PC-3 (cell line): ENCODE results near the gene TRIM45. TPM values are rescaled to one million over a fixed set of nuclear protein-coding genes. Genes with fewer than 3 reads are reported as not detected.

Source experiments
- ATAC-seq: fragments of 200-7000 bp; cut with Tn5 transposase; 2 replicates; pipeline ENCODE4 v1.9.1; 2020; ENCODE audit warnings: mild to moderate bottlenecking, moderate library complexity
- Bru-seq: library from RNA; stranded (reverse); fragments of 400-500 nt; gene quantifications from one replicate; lab custom pipeline; 2021; lab: Mats Ljungman, UMichigan
- BruChase-seq, 2 experiments: library from RNA; stranded (reverse); fragments of 400-500 nt; gene quantifications; one replicate each; lab custom pipeline; 2021; lab: Mats Ljungman, UMichigan
- BruUV-seq: library from RNA; stranded (reverse); fragments of 400-500 nt; replicated peaks from 2 replicates; lab custom pipeline; 2021; lab: Mats Ljungman, UMichigan
- CTCF ChIA-PET: fragments of 300-600 bp; sonication (Branson Sonifier 250); formaldehyde crosslinking; loops from one replicate; lab custom pipeline; 2022; ENCODE audit warnings: antibody characterized with exemption; lab: Charles Lee
- POLR2A ChIA-PET: fragments of 300-600 bp; sonication (Branson Sonifier 250); formaldehyde crosslinking; loops from one replicate; lab custom pipeline; 2022; ENCODE audit warnings: antibody characterized with exemption; ENCODE audit not compliant: unreplicated experiment; lab: Charles Lee
- DNase-seq: peaks from one replicate; pipeline ENCODE4 v3.0.0-alpha.2; 2015
- H2AFZ ChIP-seq: fragments of 300-600 bp; sonication (generic); 2 replicates; pipeline ENCODE4 v1.6.0; 2016; ENCODE audit warnings: antibody characterized with exemption, low read length
- H3F3A ChIP-seq: fragments of 300-600 bp; sonication (generic); one replicate; pipeline ENCODE4 v1.6.0; 2017; ENCODE audit warnings: antibody characterized with exemption, low read length, control low read depth, mild to moderate bottlenecking; ENCODE audit not compliant: unreplicated experiment
- H3K27ac ChIP-seq: fragments of 300-600 bp; sonication (generic); 2 replicates; pipeline ENCODE4 v1.5.1; 2016; ENCODE audit warnings: mild to moderate bottlenecking, low read length
- H3K27me3 ChIP-seq: fragments of 300-600 bp; sonication (generic); 2 replicates; pipeline ENCODE4 v1.6.1; 2016; ENCODE audit warnings: low read length, mixed read lengths
- H3K36me3 ChIP-seq: fragments of 300-600 bp; sonication (generic); 2 replicates; pipeline ENCODE4 v1.6.1; 2016; ENCODE audit warnings: low read depth, mixed run types, low read length, mixed read lengths
- H3K4me1 ChIP-seq: fragments of 300-600 bp; sonication (generic); 2 replicates; pipeline ENCODE4 v1.5.1; 2016; ENCODE audit warnings: low read length; ENCODE audit not compliant: insufficient read depth
- H3K4me2 ChIP-seq: fragments of 300-600 bp; sonication (generic); 2 replicates; pipeline ENCODE4 v1.6.0; 2016; ENCODE audit warnings: low read length
- H3K4me3 ChIP-seq: fragments of 300-600 bp; sonication (generic); 2 replicates; pipeline ENCODE4 v1.5.1; 2016; ENCODE audit warnings: mild to moderate bottlenecking, low read length, mixed read lengths
- H3K79me2 ChIP-seq: fragments of 300-600 bp; sonication (generic); 2 replicates; pipeline ENCODE4 v1.6.1; 2017; ENCODE audit warnings: low read length, mixed read lengths
- H3K9ac ChIP-seq: fragments of 300-600 bp; sonication (generic); 2 replicates; pipeline ENCODE4 v1.6.0; 2016; ENCODE audit warnings: mild to moderate bottlenecking, low read length
- H3K9me2 ChIP-seq: fragments of 300-600 bp; sonication (generic); replicated peaks from 2 replicates; pipeline ENCODE4 v1.6.1; 2016; ENCODE audit warnings: mixed run types, low read length, mixed read lengths
- H3K9me3 ChIP-seq: fragments of 300-600 bp; sonication (generic); 2 replicates; pipeline ENCODE4 v1.6.1; 2016; ENCODE audit warnings: low read length, mixed read lengths
- H4K20me1 ChIP-seq: fragments of 300-600 bp; sonication (generic); 2 replicates; pipeline ENCODE4 v1.6.1; 2016; ENCODE audit warnings: low read length, mixed read lengths
- CTCF ChIP-seq: fragments of 300-600 bp; sonication (generic); conservative IDR thresholded peaks from 2 replicates; pipeline ENCODE4 v1.5.1; 2017; ENCODE audit warnings: antibody characterized with exemption, low read depth, mild to moderate bottlenecking, low read length
- EZH2 ChIP-seq: fragments of 300-600 bp; sonication (generic); IDR thresholded peaks from one replicate; pipeline ENCODE4 v1.6.1; 2017; ENCODE audit warnings: antibody characterized with exemption, mild to moderate bottlenecking, low read length; ENCODE audit not compliant: unreplicated experiment
- EZH2phosphoT487 ChIP-seq: fragments of 300-600 bp; sonication (generic); IDR thresholded peaks from 2 replicates; pipeline ENCODE4 v1.6.1; 2018; ENCODE audit warnings: mild to moderate bottlenecking, antibody characterized with exemption, low read length, borderline replicate concordance
- intact Hi-C: fragments of 100-400 bp; cut with micrococcal nuclease; formaldehyde crosslinking; loops from 2 replicates; pipeline ENCODE4 v1.9.0; 2023
- long read RNA-seq: library from polyadenylated mRNA; unstranded; transcript quantifications from one replicate; pipeline ENCODE4 v2.0.0, GENCODE V29; 2021; ENCODE audit not compliant: unreplicated experiment
- total RNA-seq: library from RNA; depleted of rRNA; stranded (reverse); fragments of >200 nt; gene quantifications from 2 replicates; pipeline ENCODE4 v1.2.3, GENCODE V29; 2014; rRNA removed

The TRIM45 gene, protein sequence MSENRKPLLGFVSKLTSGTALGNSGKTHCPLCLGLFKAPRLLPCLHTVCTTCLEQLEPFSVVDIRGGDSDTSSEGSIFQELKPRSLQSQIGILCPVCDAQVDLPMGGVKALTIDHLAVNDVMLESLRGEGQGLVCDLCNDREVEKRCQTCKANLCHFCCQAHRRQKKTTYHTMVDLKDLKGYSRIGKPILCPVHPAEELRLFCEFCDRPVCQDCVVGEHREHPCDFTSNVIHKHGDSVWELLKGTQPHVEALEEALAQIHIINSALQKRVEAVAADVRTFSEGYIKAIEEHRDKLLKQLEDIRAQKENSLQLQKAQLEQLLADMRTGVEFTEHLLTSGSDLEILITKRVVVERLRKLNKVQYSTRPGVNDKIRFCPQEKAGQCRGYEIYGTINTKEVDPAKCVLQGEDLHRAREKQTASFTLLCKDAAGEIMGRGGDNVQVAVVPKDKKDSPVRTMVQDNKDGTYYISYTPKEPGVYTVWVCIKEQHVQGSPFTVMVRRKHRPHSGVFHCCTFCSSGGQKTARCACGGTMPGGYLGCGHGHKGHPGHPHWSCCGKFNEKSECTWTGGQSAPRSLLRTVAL
- 3.1 and 4.3 TPM in 2 replicates for total RNA-seq
- percentile 50 among the genes with signal in this experiment for Bru-seq, nascent RNA
- BruChase-seq, experiment 1, labeled RNA remaining after a 6-hour chase = percentile 46 among the genes with signal in this experiment
- BruChase-seq, experiment 2, labeled RNA remaining after a 2-hour chase = percentile 50 among the genes with signal in this experiment
- long read RNA-seq, transcript TRIM45-201 (6 exons, 3,515 nt) = major isoform, 14 of 26 reads
- long read RNA-seq, partial matches to known transcripts = 5 of 26 reads
- long read RNA-seq, other reads (novel, unspliced or antisense) = 5 of 26 reads

DNA sequence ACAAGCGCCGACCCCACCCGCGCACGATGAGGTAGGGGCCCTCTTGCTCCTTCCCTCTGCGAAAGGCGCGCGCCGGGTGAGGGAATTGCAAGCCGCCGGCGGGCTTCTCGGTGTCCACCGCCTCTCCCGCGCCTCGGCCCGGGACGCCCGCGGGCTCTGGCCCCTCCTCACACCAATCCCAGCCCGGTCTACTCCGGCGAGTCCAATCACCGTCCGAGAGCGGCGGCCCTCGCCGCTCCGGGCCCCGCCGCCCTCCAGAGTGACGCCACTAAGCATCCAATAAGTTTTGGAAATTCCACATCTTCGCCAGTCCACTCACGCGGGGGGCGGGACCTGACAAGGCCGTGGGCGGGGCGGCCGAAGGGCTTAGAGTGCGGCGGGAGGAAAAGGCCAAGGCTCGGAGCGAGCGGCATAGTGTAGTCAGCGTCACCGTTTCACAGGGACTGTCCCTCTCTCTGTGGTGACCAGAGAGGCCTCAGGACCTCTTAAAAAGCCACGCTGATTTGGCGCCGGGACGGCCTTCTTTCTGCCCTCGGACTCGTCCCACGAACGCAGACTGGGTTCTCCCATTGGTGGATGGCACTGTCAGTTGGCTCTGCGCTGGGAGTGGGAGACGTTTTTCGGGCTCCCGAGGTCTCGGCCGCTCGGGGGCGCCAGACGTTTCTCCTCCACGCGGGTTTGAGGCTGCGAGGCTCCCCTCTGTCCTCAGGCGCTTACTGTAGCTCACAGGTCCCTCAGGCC, at the start of gene TRIM45:
Gene TRIM45, minus strand, starts transcription at position 161 of the 741 bp plus-strand sequence. CDS start 548 bp downstream, outside the sequence.
- peak within 1 kb of the TSS; percentile 71 for H3K4me3 ChIP-seq
- intact Hi-C loops = loop anchor here (1.0 to 2.0 kb wide), 4 partner anchors 25 to 163 kb away; partner anchors contain the start of gene TTF2
- CTCF ChIA-PET = interaction anchor here (0.6 to 2.1 kb wide), 5 partner anchors 14 to 248 kb away, joined by 3 to 13 read pairs (median 4); partner anchors contain the start of gene TTF2
- DNase-seq = peak; percentile 97
- peak within 1 kb of the TSS; percentile 82 for H2AFZ ChIP-seq
- TSS peak; percentile 89 for BruUV-seq
- no peaks in the 10 kb centered on the region for H3F3A ChIP-seq
- peak; percentile 97 for ATAC-seq
- H3K4me2 ChIP-seq = peak within 1 kb of the TSS; percentile 99
- no peaks in the 10 kb centered on the region for H4K20me1 ChIP-seq
- peaks cover 15% of the 10 kb centered on the region for H3K4me1 ChIP-seq
- H3K27ac ChIP-seq = peak within 1 kb of the TSS; percentile 58
- no peaks in the 10 kb centered on the region for H3K36me3 ChIP-seq
- H3K9ac ChIP-seq = peak within 1 kb of the TSS; percentile 82
- no peaks in the 10 kb centered on the region for H3K79me2 ChIP-seq
- H3K9me3 ChIP-seq = no peaks in the 10 kb centered on the region
- POLR2A ChIA-PET = no interaction called here
- TF ChIP-seq EZH2phosphoT487 = no peak
- TF ChIP-seq CTCF = peak; percentile 89
- H3K27me3 ChIP-seq = no peaks in the 10 kb centered on the region
- H3K9me2 ChIP-seq = no peaks in the 10 kb centered on the region

DNA sequence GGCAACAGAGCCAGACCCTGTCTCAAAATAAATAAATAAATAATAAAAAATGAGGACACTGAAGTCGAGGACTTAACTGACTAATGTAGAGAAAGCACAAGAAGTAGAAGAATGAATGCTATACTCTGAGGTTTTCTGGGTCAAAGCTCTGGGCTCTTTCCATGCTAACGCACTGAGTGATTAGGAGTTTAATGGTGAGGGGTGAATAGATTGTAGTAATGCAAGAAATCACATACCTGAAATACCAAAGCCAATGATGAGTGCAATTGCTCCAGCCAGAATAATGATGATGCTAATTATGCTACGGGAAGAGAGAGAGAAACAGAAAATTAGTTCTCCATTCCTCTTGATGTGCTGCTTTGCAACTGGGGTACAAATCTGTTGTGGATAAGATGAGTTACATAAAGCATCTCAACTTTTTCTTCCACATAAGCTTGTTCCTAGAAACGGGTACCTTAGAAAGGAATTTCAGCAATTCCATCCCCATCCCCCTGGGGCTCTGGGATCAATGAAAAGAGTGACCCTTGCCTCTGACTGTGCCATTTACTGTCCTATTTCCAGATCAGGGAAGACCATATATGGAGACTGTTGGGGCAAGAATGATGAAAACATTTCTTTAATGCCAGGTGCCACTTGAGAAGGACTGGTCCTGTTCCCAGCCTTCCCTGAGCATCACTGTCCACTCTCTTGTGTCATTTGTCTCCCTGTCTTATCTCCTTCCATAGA, 48.5 kb upstream of the TRIM45 start:
- H4K20me1 ChIP-seq = no peaks in the 10 kb centered on the region
- BruUV-seq = no TSS peak
- H3K4me3 ChIP-seq = no peak overlapping the region
- H3K9me3 ChIP-seq = no peaks in the 10 kb centered on the region
- no peaks in the 10 kb centered on the region for H3K79me2 ChIP-seq
- peaks cover 4% of the 10 kb centered on the region for H3F3A ChIP-seq
- no peaks in the 10 kb centered on the region for H3K36me3 ChIP-seq
- H3K9ac ChIP-seq = no peak overlapping the region
- no peak overlapping the region for H2AFZ ChIP-seq
- no peak for ATAC-seq
- no peak overlapping the region for H3K4me2 ChIP-seq
- no peak overlapping the region for H3K27ac ChIP-seq
- H3K9me2 ChIP-seq = no peaks in the 10 kb centered on the region
- H3K4me1 ChIP-seq = peaks cover 25% of the 10 kb centered on the region
- TF ChIP-seq EZH2 (no peak), CTCF (no peak), EZH2phosphoT487 (no peak)
- DNase-seq = no peak
- H3K27me3 ChIP-seq = no peaks in the 10 kb centered on the region
- CTCF ChIA-PET = no interaction called here
- intact Hi-C loops = loop anchor here (5.0 kb wide), 1 partner anchor 57 kb away; no protein-coding TSS in a partner anchor
- POLR2A ChIA-PET = interaction anchor here (0.7 kb wide), 1 partner anchor 121 kb away, joined by 3 read pairs; no protein-coding TSS in a partner anchor
